Measurements from ENCODE around the gene MYL12A.

DNA sequence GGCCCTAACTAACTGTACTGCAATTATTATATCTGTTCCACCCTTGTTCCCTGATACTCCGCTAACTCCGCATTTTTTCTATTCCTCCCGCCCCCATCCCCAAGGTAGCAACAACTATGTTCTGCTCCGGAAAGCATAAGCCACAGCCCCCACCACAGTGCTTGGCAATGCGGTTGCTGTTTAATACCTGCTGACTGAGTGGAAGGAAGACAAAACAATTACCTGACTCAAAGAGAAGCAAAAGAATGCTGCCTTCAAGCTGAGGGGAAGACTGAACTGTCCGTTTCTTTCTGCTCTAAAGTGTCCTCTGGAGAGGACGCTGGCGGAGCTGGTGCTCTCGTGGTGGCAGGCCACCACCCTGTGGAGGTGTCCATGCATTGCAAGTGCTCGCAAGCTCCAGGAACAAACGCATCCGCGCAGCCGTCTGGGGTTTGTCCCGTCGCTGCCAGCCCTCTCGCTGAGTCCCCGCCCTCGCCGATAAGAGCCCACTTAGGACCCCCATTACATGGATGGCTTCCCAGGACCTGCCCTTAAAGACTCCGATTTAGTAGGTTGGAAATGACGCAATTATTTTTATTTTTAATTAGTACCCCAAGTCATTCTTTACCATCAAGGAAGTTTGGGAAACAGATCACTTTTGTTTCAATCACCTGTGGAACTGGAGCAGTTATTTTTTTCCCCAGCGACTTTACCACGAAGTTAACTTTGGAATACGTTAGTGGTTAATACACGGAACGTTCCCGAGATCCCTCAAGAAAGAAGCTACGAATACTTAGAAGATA is 1.6 kb upstream of the MYL12A start:
- TF ChIP-seq POLR2AphosphoS5 (IDR thresholded peaks at IDR 0.05) = peak in 1 of 2 donors; percentile 84
- TF ChIP-seq, protein P1, sequence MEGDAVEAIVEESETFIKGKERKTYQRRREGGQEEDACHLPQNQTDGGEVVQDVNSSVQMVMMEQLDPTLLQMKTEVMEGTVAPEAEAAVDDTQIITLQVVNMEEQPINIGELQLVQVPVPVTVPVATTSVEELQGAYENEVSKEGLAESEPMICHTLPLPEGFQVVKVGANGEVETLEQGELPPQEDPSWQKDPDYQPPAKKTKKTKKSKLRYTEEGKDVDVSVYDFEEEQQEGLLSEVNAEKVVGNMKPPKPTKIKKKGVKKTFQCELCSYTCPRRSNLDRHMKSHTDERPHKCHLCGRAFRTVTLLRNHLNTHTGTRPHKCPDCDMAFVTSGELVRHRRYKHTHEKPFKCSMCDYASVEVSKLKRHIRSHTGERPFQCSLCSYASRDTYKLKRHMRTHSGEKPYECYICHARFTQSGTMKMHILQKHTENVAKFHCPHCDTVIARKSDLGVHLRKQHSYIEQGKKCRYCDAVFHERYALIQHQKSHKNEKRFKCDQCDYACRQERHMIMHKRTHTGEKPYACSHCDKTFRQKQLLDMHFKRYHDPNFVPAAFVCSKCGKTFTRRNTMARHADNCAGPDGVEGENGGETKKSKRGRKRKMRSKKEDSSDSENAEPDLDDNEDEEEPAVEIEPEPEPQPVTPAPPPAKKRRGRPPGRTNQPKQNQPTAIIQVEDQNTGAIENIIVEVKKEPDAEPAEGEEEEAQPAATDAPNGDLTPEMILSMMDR (IDR thresholded peaks at IDR 0.05) = peak; percentile 95 to 99 (median 95)
- TF ChIP-seq EP300 (IDR thresholded peaks at IDR 0.05) = no peak
- TF ChIP-seq POLR2A (IDR thresholded peaks at IDR 0.05; ENCODE audit: low read depth) = no peak
